Measurements from ENCODE around the gene CHRDL2.

Gene CHRDL2

GRCh38 chr11:74710281-74710938 lies 20.8 kb downstream of the CHRDL2 start:
- no peak for DNase-seq

DNA sequence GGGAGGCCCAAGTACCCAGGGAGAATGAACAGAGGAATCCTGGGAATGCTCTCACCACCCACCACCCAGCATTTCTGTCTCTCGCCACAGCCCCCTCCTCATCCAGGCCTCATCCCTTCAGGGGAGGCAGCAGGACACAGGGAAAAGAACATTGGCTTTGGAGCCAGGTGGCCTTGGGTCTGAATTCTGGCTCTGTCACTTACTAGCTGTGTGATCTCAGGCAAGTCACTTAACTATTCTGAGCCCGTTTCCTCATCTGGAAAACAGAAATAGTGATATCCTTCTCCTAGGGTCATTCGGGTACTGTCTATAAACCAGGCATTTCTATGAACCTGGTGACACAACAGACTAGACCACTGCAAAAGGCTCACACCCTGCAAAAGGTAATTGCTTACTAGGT lies 22.1 kb downstream of the CHRDL2 start:
- DNase-seq, result no peak

DNA sequence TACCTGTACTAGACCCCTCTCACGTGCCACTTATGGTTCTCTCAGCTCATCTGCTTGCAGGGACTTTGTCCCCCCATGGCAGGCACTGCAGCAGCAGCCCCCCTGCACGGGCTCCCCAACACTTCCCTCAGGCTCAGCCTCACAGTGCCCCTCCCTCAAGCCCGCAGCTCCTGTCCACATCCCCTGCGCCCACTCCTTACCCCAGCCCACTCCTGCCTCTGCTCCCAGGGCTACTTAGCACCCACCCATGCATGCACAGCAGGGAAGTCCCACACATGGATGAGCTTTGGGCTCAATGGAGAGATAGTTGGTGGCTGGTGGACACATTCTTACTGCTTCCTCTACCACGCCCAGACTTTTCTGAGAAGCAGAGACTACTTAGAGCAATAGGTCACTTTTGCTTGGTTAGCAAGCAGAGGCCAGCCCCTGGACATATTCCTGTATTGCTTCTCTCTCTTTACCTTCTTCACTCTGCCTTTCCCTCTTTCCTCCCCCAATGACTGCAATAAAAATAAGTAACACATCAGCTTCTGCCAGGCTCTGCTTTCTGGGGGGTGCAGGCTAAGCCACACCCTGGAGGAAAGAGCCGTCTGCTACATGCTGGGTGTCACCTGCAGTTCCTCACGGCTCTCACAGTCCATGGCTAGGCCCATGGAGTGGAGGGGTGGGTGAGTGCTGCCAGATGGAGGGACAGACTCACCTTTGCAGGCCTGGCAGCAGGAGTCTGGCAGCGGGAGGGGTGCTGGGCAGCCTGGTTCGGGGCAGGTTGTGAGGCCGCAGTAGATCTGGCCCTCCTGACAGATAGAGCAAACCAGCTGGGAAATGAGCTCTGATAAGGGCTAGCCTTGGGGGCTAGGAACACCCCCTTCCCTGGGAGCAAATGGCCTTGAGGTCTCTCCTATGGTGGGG lies 23.4 kb downstream of the CHRDL2 start:
- DNase-seq, result no peak

GRCh38 chr11:74707182-74707581 lies 24.0 kb downstream of the CHRDL2 start:
- no peak for DNase-seq

GRCh38 chr11:74703211-74703610 lies 28.0 kb downstream of the CHRDL2 start:
- no peak for DNase-seq

DNA sequence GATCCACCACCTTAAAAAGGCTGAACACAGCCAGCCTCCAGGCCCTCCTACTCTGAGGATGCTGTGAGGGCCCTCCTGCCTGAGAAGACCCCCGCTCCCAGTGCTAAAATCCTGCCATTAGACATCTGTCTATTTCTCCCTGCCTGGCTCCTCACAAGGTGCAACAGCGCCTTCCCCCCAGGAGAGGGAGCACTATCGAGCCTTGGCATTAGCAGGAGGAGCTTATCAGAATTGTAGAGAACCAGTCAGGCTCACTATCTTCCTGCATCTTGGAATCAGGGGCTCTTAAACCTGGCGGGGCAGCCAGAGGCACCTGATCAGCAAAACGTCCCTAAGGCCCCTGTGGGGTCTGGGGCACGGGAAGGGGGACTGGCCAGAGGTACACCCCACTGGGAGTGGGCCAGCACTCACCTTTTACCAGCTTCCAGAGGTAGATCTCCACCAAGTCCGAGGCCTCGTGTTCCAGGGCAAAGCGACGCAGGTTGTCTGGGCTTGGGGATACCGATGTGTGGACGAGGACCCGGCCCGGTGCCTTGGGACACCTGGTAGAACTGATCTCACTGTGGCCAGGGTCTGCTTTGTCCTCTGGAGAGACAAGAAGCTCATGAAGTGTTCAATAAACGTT lies 28.7 kb downstream of the CHRDL2 start:
- peak; percentile 70 to 74 for DNase-seq

DNA sequence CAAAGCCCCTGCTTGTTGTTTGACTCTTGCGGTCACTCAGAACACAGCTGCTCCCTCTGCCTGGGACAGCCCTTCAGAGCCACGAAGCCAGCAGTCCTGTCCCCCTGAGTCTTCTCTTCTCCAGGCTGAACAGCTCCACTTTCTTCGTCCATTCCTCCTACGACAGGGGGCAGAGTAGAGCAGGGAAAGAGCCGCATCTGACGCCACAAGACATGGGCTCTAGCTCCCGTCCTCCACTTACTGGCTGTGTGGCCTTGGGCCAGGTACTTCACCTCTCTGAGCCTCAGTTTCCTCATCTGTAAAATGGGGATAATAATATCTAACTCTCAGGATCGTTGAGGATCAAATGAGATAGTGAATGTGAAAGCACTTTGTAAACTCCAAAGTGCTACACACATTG lies 29.9 kb downstream of the CHRDL2 start:
- DNase-seq, result no peak

DNA sequence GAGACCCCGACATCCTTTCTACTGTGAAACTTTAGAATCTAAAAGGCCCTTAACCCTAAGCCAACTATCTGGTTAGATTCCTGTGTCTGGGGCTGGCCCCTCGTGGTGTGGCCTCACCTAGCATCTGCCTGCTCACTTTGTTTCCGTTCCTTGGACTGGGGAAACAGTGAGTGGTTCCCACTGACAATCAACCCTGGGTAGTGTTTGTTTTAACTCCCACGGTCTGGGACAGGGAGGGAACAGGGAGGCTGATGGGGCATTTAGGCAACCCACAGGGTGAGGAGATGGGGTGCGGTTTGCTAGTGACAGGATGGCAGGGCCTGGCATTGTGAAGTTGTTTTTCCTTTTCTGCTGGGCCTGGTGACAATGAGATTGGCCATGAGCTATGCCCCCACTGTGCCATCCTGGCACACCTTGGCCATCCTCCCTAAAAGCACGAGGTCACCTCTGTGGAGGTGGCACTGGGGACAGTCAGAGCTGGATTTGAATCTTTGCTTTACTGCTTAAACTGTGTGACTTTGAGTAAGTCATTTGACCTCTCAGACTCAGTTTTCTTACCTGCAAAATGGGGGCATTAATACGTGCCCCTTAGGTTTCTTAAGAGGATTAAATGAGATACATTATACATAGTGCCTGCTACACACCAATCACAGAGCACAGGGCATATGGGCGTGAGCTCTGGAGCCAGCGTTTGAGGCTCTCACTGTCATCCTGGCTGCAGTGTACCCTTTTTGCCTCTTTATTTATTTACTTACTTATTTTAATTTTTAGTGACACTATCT lies 31.4 kb downstream of the CHRDL2 start:
- no peak for DNase-seq

DNA sequence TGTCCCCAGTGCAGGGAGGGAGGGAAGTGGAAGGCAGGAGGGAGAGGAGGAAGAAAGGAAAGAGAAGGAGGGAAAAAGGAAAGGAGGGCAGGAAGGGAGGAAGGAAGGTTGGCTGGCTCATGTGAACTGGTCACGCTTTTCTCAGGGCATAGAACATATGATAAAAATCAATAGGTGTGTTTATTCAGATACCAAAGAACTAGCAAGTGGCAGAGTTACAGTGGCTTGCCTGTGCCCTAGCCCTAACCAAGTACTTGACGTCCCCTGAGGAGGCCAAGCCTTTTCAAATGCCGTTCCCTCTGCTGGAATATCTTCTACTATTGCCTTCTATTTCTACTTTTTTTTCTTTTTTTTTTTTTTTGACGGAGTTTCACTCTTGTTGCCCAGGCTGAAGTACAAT lies 33.5 kb downstream of the CHRDL2 start:
- DNase-seq, result no peak

GRCh38 chr11:74696939-74697675 lies 34.1 kb downstream of the CHRDL2 start:
- no peak for DNase-seq

GRCh38 chr11:74696500-74696899 lies 34.7 kb downstream of the CHRDL2 start:
- no peak for DNase-seq

GRCh38 chr11:74695705-74696280 lies 35.4 kb downstream of the CHRDL2 start:
- DNase-seq, result no peak

DNA sequence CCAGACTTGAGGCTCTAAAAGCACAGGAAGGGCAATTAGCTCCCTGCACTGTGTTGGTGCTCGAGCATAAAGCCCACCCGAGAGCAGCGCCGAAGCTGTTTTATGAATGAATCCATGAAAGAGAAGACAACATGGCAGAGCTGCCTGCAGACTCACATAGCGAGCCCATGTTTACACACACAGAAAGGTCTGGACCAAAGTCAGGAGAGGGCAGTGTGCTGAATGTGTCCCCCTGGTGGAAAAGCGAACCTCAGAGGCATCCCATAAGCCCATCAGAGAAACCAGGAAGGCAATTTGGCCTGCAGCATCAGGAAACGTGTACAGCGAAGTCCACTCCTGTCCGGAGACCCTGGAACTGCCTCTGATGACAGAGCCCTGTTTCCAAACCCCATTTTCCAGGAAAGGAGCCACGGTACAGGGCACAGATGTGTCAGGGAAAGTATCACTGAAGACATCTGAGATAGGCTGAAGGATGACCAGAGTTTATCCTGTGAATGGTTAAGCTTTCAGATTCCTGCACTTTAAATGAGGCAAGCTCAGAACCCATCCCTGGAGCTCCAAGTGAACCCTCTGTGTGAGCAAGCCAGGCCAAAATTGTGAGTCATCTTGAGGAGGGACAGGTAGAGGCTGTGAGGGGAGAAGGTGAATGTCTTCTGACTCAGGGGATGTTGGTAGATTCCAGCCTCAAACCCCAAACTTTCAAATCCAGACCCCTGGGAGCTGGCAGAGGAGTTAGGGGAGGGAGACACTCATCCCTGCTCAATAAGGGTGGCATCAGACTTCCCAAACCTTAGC lies 36.9 kb downstream of the CHRDL2 start:
- DNase-seq, result peak in 1 of 2 experiments; percentile 16

DNA sequence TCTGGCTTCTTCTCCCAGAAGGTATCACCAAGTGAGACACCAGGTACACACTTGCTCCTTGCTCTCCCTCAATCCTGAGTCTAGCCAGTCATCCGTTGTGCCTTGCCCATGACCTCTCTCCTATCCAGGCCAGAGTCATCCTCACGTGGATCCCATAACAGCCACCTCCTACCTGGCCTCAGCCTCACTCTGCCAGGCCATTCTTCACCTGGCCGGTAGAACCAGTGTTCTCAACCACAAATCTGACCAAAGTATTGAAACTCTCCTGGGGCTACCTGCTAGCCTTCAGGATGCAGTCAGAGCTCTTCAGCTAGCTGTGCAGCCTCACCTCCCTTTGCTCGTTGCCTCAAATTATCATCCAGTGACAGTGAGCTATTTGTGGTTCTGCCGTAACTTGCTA lies 37.7 kb downstream of the CHRDL2 start:
- DNase-seq, result no peak

DNA sequence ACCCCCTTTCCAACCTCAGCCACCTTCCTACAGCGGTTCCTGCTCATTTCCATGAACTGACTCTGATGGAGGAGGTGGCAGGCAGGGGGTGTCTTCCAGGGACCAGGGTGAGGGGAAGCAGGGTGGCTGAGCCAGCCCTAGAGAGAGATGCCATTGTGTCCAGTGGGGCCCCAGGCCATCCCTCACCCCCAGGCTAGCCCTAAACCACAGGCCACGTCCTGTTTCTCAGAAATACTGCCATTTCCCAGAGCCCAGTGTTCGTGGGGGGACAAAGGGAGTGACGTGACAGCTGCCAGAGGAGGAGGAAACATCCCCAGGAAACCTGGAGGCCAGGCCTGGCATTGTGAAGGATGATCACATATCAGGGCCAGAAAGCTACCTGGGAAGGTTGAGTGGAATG lies 39.5 kb downstream of the CHRDL2 start:
- no peak for DNase-seq

- no peak for DNase-seq
Measured at GRCh38 chr11:74689666-74690065, 41.6 kb downstream of the CHRDL2 start.

DNA sequence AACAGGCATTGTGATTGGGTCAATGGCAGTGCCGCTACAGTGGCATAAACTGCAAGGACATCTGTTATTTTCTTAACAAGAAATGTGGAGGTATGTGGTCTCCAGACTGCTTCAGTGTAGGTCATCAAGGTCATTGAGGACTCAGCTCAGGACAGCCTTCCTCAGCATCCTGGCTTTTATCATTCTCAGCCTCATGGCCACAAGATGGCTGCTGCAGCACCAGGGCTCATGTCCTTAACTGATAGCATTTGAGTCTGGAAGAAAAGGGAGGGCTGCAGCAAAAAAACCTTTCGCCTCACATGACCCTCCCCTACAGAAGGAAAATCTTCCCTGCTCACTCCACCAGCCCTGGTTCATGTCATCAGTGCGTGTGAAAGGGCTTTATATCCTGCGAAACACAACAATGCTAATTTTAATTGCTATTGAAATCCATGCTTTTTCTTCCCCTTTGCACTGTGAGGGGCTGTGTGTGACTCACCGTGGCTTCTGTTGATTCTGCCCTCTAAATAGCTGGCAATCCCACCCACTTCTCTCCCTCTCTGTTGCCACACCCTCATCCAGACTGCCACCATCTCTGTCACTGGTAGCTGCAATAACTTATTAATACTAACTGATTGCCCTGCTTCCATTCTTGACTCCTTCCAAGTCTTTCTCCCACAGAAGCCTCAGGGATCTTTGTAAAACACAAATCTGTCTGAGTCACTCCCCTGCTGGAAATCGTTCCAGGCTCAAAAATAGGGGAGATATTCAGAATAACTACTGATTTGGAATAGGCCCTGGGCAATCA lies 43.8 kb downstream of the CHRDL2 start:
- DNase-seq, result no peak

- no peak for DNase-seq
Measured at GRCh38 chr11:74686792-74687191, 44.4 kb downstream of the CHRDL2 start.

DNA sequence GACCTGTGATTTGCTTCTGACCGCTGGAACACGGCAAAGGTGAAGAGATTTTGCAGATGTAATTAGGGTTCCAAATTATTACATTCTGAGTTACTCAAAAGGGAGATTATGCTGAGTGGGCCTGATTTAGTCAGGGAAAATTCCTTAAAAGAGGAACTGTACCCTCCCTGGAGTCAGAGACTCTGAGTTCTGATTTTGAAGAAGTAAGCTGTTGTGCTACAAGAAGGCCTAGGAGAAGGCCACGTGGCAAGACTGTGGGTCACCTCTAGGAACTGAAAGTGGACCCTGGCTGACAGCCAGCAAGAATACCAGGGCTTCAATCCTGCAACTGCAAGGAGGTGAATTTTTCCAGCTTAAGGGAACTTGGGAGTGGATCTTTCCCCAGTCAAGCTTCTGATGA lies 45.3 kb downstream of the CHRDL2 start:
- DNase-seq, result no peak

- no peak for DNase-seq
Measured at GRCh38 chr11:74685338-74685737, 45.9 kb downstream of the CHRDL2 start.
